LoVo (cell line): ENCODE data around the gene PDLIM1.

Source experiments
- DNase-seq: peaks from one replicate; pipeline ENCODE4 v3.0.0-alpha.2; 2016; ENCODE audit warnings: low spot score

The PDLIM1 gene

GRCh38 chr10:95288303-95288702 lies 2.5 kb downstream of the PDLIM1 start:
- DNase-seq, result no peak

GRCh38 chr10:95287281-95287680 lies 3.5 kb downstream of the PDLIM1 start:
- no peak for DNase-seq

GRCh38 chr10:95286707-95287106 lies 4.1 kb downstream of the PDLIM1 start:
- no peak for DNase-seq

- DNase-seq, result no peak
Observed at GRCh38 chr10:95285556-95285955, 5.2 kb downstream of the PDLIM1 start.

- DNase-seq, result no peak
Observed at GRCh38 chr10:95284807-95285206, 6.0 kb downstream of the PDLIM1 start.

GRCh38 chr10:95282107-95282506 lies 8.7 kb downstream of the PDLIM1 start:
- no peak for DNase-seq

- DNase-seq, result no peak
Observed at GRCh38 chr10:95281206-95281605, 9.6 kb downstream of the PDLIM1 start.

- no peak for DNase-seq
Observed at GRCh38 chr10:95280637-95281036, 10.2 kb downstream of the PDLIM1 start.

- DNase-seq, result no peak
Observed at GRCh38 chr10:95279042-95279820, 11.6 kb downstream of the PDLIM1 start.

- DNase-seq, result no peak
Observed at GRCh38 chr10:95278061-95278988, 12.5 kb downstream of the PDLIM1 start.

GRCh38 chr10:95277614-95278013 lies 13.2 kb downstream of the PDLIM1 start:
- no peak for DNase-seq

GRCh38 chr10:95277201-95277570 lies 13.6 kb downstream of the PDLIM1 start:
- DNase-seq, result no peak

- DNase-seq, result no peak
Observed at GRCh38 chr10:95276367-95277200, 14.2 kb downstream of the PDLIM1 start.

- DNase-seq, result no peak
Observed at GRCh38 chr10:95275726-95276366, 15.0 kb downstream of the PDLIM1 start.

- peak; percentile 83 for DNase-seq
Observed at GRCh38 chr10:95273393-95274312, 17.1 kb downstream of the PDLIM1 start.

GRCh38 chr10:95268438-95268837 lies 22.4 kb downstream of the PDLIM1 start:
- no peak for DNase-seq

- no peak for DNase-seq
Observed at GRCh38 chr10:95267251-95267650, 23.6 kb downstream of the PDLIM1 start.

- DNase-seq, result peak; percentile 93
Observed at GRCh38 chr10:95266674-95267095, 24.1 kb downstream of the PDLIM1 start.

- DNase-seq, result no peak
Observed at GRCh38 chr10:95265572-95265971, 25.2 kb downstream of the PDLIM1 start.

- DNase-seq, result no peak
Observed at GRCh38 chr10:95264227-95265051, 26.4 kb downstream of the PDLIM1 start.
